NOMO-1 (cell line): Measurements from ENCODE around the gene GPLD1.
"Not testable (repeated sequence)": the region's sequence is repeated elsewhere in the genome, so short reads cannot be mapped to it uniquely, and the experiment has no call there.

ENCODE experiments used
- DNase-seq, 2 experiments: peaks; one replicate each; lab custom pipeline; 2025; ENCODE audit not compliant: unreplicated experiment in 2 of 2; lab: John Stamatoyannopoulos, UW

GPLD1 gene

GRCh38 chr6:24385536-24386269 lies 103.7 kb downstream of the GPLD1 start:
- DNase-seq = no peak

GRCh38 chr6:24384369-24385130 lies 104.8 kb downstream of the GPLD1 start:
- DNase-seq = not testable (repeated sequence)

- not testable (repeated sequence) for DNase-seq
Observed at GRCh38 chr6:24382891-24383494, 106.4 kb downstream of the GPLD1 start.

GRCh38 chr6:24382220-24382540 lies 107.2 kb downstream of the GPLD1 start:
- DNase-seq = no peak

- no peak for DNase-seq
Observed at GRCh38 chr6:24381476-24382219, 107.7 kb downstream of the GPLD1 start.

GRCh38 chr6:24378473-24379097 lies 110.8 kb downstream of the GPLD1 start:
- DNase-seq = no peak
